ENCODE data around the gene COX6A2. TPM values are rescaled to one million over a fixed set of nuclear protein-coding genes. Genes with fewer than 3 reads are reported as not detected.

Gene COX6A2
- total RNA-seq, 1 experiment from 2014 or later, result not detected

DNA sequence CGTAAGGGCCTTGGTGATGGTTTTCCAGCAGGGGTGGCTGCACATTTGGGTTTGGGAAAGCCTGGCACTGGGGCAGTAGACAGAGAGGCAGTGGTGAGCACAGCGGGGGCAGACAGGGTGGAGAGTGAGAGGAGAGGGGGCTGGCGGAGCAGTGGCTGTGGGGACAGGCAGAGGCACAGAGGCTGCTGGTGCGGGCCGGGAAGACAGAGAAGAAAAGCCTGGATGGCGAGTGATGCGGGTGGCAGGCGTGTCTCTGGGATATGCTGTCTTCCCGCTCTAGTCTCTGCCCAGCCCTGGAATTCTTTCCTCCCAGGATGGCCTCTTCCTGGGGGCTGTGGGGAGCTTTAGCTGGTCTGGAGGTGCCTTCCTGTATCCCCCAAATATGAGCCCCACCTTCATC is 18.1 kb downstream of the COX6A2 start (continued):
- no peak for TF ChIP-seq CREM (CRISPR knock-in tag; IDR thresholded peaks at IDR 0.05)
- TF ChIP-seq ELF4 (CRISPR knock-in tag; IDR thresholded peaks at IDR 0.05; ENCODE audit: low read depth), result no peak
- TF ChIP-seq E2F5 (CRISPR knock-in tag; IDR thresholded peaks at IDR 0.05), result no peak

GRCh38 chr16:31409433-31409832 is 18.7 kb downstream of the COX6A2 start:
- Mint-ChIP-seq H3K27me3 (ENCODE audit: low read depth) (no peaks in the 10 kb centered on the region), H3K4me1 (no peaks in the 10 kb centered on the region), H3K4me3 (no peak overlapping the region), H3K36me3 (no peaks in the 10 kb centered on the region), H3K27ac (no peak overlapping the region), H3K9me3 (no peaks in the 10 kb centered on the region)
- POLR2A ChIA-PET, result no interaction called here
- ATAC-seq (no peak), DNase-seq (ENCODE audit: low spot score) (no peak)
- TF ChIP-seq, protein P1, sequence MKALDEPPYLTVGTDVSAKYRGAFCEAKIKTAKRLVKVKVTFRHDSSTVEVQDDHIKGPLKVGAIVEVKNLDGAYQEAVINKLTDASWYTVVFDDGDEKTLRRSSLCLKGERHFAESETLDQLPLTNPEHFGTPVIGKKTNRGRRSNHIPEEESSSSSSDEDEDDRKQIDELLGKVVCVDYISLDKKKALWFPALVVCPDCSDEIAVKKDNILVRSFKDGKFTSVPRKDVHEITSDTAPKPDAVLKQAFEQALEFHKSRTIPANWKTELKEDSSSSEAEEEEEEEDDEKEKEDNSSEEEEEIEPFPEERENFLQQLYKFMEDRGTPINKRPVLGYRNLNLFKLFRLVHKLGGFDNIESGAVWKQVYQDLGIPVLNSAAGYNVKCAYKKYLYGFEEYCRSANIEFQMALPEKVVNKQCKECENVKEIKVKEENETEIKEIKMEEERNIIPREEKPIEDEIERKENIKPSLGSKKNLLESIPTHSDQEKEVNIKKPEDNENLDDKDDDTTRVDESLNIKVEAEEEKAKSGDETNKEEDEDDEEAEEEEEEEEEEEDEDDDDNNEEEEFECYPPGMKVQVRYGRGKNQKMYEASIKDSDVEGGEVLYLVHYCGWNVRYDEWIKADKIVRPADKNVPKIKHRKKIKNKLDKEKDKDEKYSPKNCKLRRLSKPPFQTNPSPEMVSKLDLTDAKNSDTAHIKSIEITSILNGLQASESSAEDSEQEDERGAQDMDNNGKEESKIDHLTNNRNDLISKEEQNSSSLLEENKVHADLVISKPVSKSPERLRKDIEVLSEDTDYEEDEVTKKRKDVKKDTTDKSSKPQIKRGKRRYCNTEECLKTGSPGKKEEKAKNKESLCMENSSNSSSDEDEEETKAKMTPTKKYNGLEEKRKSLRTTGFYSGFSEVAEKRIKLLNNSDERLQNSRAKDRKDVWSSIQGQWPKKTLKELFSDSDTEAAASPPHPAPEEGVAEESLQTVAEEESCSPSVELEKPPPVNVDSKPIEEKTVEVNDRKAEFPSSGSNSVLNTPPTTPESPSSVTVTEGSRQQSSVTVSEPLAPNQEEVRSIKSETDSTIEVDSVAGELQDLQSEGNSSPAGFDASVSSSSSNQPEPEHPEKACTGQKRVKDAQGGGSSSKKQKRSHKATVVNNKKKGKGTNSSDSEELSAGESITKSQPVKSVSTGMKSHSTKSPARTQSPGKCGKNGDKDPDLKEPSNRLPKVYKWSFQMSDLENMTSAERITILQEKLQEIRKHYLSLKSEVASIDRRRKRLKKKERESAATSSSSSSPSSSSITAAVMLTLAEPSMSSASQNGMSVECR (CRISPR knock-in tag; IDR thresholded peaks at IDR 0.05; ENCODE audit: borderline replicate concordance), result no peak
- TF ChIP-seq ESRRA (CRISPR knock-in tag; IDR thresholded peaks at IDR 0.05; ENCODE audit: borderline replicate concordance) (no peak), MYBL2 (CRISPR knock-in tag; IDR thresholded peaks at IDR 0.05) (no peak), EMX1 (CRISPR knock-in tag; IDR thresholded peaks at IDR 0.05) (no peak)
- CTCF ChIA-PET, result interaction anchor here (1.2 kb wide), 1 partner anchor 456 kb away, joined by 3 read pairs; no protein-coding TSS in a partner anchor

DNA sequence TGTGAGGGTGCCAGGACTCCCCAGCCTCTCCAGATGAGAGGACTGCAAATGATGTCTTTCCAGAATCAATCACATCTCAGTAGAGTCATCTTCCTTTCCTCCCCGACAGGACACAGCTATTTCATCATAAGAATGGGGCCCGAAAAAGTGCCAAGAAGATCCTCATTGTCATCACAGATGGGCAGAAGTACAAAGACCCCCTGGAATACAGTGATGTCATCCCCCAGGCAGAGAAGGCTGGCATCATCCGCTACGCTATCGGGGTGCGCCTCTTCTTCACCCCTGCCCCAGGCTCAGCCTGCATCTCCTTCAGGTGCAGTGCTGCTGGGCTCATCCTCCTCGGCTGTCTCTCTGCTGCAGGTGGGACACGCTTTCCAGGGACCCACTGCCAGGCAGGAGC is 20.8 kb downstream of the COX6A2 start:
- H3K4me3 Mint-ChIP-seq, result no peak overlapping the region

More for the DNA sequence above, 20.8 kb downstream of the COX6A2 start:
- H3K9me3 Mint-ChIP-seq, result no peaks in the 10 kb centered on the region
- CTCF ChIA-PET, result interaction anchor here (0.9 to 1.1 kb wide), 2 partner anchors 25 to 74 kb away, joined by 3 read pairs; no protein-coding TSS in a partner anchor
- no peak overlapping the region for H3K27ac Mint-ChIP-seq
- H3K4me1 Mint-ChIP-seq, result no peaks in the 10 kb centered on the region
- TF ChIP-seq PRDM15 (CRISPR knock-in tag; IDR thresholded peaks at IDR 0.05), result no peak
- no peak for TF ChIP-seq ZSCAN18 (CRISPR knock-in tag; IDR thresholded peaks at IDR 0.05)
- no peak for TF ChIP-seq SOX15 (CRISPR knock-in tag; IDR thresholded peaks at IDR 0.05)
- no peak for TF ChIP-seq MYBL2 (CRISPR knock-in tag; IDR thresholded peaks at IDR 0.05)
- no peak for TF ChIP-seq JUN (CRISPR knock-in tag; IDR thresholded peaks at IDR 0.05)
- no peak for TF ChIP-seq ZNF263 (CRISPR knock-in tag; IDR thresholded peaks at IDR 0.05; ENCODE audit: low read depth)
- TF ChIP-seq E2F4 (CRISPR knock-in tag; IDR thresholded peaks at IDR 0.05; ENCODE audit: borderline replicate concordance, low read depth), result no peak
- TF ChIP-seq TEAD4 (CRISPR knock-in tag; IDR thresholded peaks at IDR 0.05), result no peak
- no peak for TF ChIP-seq GTF2I (CRISPR knock-in tag; conservative IDR thresholded peaks at IDR 0.05)
- POLR2A ChIA-PET, result no interaction called here
- no peak for DNase-seq (ENCODE audit: low spot score)
- no peaks in the 10 kb centered on the region for H3K36me3 Mint-ChIP-seq
- no peaks in the 10 kb centered on the region for H3K27me3 Mint-ChIP-seq (ENCODE audit: low read depth)
- ATAC-seq, result no peak
